Measurements from ENCODE around the gene NFIB.

- TF ChIP-seq NFYB (IDR thresholded peaks at IDR 0.05; ENCODE audit: insufficient read depth, low read depth, low read length) (no peak), BCL3 (IDR thresholded peaks at IDR 0.05; ENCODE audit: borderline replicate concordance, insufficient read depth, low read depth, low read length, poor library complexity, severe bottlenecking) (no peak), SRF (IDR thresholded peaks at IDR 0.05; ENCODE audit: low read depth in 2 of 2, low read length in 2 of 2) (no peak), LARP7 (IDR thresholded peaks at IDR 0.05) (no peak), CTCF (IDR thresholded peaks at IDR 0.05 in 2 of 3, conservative IDR thresholded peaks at IDR 0.05 in 1 of 3; ENCODE audit: control insufficient read depth in 2 of 3, extremely low read depth in 1 of 3, insufficient read depth in 1 of 3, low read depth in 3 of 3, low read length in 3 of 3) (no peak)
Measured at GRCh38 chr9:14089051-14089803, 224.7 kb downstream of the NFIB start.

Data from GM12878 (cell line).